HG03139 (cell line): ENCODE data around the gene LCN6.

Experiments
- ATAC-seq: cut with Tn5 transposase; IDR thresholded peaks from one replicate; pipeline ENCODE4 v1.9.1; 2021; ENCODE audit not compliant: unreplicated experiment

Gene LCN6

DNA sequence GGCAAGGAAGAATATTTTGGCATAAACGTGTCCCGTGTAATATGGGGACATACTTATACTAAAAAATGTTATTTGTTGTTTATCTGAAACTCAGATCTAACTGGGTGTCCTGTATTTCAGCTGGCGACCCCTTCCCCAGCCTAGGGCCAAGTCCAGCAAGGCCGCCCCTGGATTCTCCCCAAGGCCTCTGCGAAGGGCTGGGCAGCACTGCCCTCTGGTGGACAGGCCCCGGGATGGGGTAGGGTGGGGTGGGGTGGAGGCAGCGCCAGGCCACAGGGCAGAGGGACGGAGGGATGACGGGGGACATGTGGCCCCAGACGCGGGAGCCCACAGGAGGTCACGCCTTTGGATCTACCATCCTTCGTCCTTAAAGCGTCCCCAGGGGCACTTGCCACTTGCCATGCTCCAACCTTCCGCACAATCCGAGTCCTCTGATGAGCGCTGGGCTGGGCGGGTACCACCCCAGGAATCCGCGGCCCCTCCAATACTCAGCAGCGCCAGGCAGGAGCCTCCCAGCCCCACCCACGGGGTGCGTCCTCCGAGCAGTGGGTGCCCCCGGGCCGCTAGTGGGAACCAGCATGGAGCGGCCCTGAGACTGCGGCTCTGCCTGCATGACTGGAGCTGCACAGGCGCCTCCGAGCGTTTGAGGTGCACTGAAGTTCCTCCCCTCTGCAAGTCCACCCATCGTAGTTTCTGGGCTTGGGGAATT lies 54.0 kb downstream of the LCN6 start:
- ATAC-seq: no peak
